GM21723 (cell line): Measurements from ENCODE around the gene TSPEAR.
"Not testable (repeated sequence)": the region's sequence is repeated elsewhere in the genome, so short reads cannot be mapped to it uniquely, and the experiment has no call there.

Experiments
- ATAC-seq: cut with Tn5 transposase; IDR thresholded peaks from one replicate; pipeline ENCODE4 v1.9.1; 2021; ENCODE audit warnings: mild to moderate bottlenecking, moderate library complexity; ENCODE audit not compliant: unreplicated experiment

Gene TSPEAR

DNA sequence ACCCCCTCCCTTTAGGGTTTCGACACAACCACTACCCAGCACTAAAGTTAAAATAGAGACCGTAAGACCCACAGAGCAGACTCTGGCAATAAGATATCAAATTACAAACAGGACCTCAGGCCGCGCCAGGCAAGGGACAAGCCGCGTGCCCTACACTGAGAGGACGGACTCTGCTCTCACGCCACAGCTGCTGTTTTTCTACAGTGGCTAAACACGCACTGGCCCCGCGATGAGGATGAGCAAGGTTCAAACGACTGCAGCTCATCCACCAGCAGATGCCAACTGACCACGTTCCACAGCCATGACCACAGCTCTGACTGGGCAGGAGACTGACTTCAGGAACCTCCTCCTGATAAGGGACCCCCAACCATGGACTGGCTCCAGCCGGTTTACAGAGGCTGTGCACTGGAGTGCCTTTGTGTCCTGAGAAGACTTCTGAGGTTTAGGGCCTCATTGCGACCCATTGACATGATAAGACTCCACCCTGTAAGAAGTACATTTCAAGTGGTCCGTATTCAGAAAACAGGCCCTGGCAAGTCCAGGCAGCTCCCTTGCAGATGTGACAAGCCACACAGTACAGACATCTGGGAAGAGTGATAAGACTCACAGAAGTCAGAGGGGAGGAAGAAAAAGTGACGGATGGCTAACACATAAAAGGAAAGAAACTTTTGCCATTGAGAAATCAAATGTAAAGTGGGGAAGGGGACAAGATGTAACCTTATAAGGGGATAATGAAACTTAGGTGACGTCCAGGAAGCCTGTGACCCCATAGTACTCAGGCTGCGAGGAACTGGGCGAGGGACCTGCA lies 117.6 kb downstream of the TSPEAR start:
- no peak for ATAC-seq

DNA sequence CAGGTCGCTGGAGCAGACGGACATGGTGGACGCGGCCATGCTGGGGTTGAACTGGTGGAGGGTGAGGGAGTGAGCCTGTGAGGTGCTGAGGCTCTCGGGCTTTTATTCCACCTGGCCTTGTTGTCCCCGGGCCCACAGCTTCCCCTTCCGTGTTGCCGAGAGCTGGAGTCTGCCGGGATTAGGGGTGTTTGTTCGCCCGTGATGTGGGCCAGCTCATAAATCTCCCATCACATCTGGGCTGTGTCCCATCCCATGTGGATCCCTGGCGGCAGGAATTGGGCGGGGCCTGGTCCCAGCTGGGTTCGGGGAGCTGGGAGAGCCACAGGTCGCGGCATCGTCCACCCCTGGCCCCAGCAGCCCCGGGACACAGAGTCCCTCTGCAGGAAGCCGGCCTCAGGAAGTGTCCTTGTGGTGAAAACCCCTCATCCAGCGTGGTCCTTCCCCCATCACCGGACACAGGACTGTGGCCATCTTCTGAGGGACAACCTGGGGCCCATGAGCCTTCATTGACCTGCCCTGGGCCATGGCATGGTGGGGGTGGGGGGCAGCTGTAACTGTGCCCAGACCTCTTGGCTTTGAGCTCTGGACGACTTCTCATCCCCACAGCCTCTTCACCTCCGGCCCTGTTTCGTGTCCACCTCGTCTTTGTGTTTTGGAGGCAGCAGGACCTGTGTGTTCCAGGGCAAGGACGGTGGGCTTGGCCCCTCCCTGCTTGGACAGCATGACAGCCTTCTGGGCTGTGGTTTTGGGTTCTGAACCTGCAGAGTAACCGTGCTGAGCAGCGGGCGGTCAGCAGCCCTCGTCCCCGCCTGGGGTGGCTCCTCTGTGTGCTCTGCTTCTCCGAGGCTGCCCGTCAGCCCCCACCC lies 118.7 kb downstream of the TSPEAR start, which contains the start of gene KRTAP10-6:
TSS of gene KRTAP10-6 (minus strand) at position 60 of the 866 bp plus-strand sequence. CDS start at position 39, 21 bp downstream.
- no peak for ATAC-seq

DNA sequence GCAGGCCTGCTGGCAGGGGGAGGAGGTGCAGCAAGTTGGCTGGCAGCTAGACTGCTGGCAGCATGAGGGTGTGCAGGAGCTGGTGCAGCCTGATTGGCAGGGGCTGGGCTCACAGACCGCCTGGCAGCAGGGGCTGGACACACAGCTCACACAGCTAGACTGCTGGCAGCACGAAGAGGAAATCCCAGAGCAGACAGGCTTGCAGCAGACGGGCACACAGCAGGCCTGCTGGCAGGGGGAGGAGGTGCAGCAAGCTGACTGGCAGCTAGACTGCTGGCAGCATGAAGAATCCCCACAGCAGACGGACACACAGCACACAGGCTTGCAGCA lies 119.6 kb downstream of the TSPEAR start:
- ATAC-seq, result not testable (repeated sequence)

DNA sequence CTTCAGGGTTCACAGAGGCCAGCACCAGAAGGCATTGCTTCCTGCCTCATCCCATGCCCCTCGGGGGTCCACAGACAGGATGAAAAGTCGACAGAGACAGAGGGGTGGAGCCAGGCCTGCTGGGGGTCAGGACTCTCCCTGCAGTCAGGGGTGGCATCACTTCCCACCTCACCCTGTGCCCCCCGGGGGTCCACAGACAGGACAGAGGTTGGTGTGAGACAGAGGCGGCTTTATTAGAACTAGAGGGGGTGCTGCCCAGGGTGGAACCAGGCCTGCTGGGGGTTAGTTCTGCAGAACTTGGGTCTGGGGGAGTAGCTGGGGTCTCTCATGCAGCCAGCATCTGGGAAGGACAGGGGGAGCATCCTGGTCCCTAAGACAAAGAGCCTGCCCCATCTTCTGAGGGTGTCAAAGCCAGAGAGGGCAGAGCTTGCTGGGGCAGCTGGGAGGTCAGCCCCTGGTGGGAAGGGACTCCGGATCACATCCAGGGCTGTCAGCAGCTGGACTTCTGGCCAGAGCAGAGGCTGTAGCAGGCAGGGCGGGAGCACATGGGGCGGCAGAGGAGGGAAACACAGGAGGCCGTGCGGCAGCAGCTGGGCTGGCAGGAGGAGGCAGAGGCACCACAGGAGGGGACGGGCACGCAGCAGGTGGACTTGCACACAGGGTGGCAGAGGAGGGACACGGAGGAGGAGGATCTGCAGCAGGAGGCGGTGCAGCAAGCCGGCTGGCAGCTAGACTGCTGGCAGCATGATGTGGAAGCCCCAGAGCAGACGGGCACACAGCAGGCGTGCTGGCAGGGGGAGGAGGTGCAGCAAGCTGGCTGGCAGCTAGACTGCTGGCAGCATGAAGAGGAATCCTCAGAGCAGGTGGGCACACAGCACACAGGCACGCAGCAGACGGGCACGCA lies 120.2 kb downstream of the TSPEAR start:
- ATAC-seq, result not testable (repeated sequence)

DNA sequence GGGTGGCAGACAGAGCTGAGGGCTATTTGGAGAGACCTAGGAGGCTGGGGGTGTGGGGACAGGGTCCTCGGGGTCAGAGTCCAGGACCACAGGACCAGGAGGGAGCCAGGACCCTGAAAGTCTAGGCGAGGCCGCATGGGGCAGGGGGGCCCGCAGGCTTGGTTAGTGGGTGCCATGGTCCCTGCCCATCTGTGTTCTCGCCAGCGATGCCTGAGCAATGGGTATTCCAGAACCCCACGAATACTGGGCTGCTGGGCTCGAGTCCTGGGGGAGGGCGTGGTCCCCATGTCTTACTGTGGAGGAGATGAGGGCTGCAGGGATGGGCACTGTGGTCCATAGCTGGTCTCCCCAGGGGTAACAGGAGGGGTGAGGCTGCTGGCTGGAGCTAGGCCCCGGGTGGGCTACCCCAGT lies 121.1 kb downstream of the TSPEAR start:
- no peak for ATAC-seq

DNA sequence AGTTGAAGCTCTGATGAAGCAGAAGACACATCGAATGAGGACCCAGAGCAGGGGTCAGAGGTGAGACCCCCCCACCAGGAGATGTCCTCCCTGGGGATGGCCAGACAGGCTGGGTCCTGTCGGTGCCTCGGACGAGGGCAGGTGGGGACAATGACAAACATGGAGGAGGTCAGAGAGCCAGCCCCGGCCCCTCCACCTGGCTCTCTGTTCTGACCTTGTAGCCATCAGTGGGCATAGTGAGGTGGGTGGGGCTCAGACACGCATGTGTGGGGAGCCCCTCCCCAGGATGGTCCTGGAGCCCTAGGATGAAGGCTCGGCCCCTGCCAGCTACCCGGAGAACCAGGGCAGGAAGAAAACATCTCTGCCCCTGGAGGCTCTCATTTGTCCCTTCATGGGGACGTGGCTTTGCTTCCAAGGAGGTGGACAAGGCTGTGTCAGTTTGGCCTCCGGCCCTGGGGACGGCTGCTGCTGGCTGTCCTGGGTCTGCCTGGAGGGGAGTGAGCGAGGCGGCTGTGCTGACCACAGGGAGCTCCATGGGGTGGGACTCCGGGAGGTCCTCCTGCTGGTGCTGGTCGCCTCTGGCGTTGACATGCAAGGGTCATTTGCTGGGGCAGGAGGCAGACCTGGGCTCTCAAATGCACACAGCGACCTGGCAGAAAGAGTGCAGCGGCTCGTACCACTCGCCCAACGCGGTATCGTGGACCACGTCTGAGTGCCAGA lies 121.6 kb downstream of the TSPEAR start:
- ATAC-seq, result no peak

DNA sequence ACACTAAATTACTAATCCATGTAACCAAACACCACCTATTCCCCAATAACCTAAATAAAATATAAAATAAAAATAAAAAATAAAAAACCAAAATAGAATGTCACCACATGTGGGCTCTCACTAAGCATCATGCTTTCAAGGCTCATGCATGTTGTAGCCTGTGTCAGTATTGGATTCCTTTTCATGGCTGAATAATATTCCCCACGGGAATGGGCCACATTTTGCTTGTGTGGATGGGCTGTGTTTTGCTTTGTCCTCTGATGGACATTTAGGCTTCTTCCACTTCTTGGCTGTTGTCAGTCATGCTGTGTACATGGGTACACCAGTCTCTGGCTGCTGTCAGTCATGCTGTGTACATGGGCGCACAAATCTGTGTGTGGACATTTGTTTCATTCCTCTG lies 122.3 kb downstream of the TSPEAR start:
- ATAC-seq, result no peak

DNA sequence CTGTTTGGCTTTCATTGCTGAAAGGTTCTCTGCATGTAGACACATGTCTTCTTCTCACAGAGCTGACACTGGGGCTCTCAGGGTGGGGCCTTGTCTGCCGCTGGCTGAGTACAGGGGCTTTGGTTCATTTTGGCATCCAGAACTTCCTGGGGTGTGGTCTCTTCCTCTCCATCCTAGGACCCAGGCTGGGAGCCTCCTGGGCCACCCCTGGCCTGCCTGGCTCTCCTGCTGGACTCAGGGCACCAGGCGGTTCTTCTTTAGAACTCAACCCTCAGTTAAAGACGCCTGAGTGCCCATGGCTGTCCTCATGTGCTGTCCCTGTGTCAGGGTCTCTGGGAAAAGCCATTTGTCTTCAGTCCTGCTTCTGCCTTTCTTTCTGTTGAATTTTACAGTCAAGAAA lies 125.5 kb downstream of the TSPEAR start:
- no peak for ATAC-seq

DNA sequence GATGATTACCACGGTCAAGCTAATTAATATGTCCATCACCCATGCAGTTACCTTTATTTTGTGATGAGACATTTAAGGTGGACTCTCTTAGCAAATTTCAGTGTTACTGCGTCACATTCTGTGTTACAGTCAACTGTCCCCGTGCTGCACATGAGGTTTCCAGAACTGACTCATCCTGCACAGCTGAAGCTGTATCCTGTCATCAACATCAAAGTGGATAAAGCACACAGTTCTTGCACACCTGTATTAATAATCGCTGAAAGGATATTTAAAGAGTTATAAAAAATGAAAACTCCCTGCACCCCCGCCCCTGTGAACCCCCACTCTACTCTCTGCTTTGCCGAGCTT lies 127.6 kb downstream of the TSPEAR start:
- ATAC-seq, result no peak

DNA sequence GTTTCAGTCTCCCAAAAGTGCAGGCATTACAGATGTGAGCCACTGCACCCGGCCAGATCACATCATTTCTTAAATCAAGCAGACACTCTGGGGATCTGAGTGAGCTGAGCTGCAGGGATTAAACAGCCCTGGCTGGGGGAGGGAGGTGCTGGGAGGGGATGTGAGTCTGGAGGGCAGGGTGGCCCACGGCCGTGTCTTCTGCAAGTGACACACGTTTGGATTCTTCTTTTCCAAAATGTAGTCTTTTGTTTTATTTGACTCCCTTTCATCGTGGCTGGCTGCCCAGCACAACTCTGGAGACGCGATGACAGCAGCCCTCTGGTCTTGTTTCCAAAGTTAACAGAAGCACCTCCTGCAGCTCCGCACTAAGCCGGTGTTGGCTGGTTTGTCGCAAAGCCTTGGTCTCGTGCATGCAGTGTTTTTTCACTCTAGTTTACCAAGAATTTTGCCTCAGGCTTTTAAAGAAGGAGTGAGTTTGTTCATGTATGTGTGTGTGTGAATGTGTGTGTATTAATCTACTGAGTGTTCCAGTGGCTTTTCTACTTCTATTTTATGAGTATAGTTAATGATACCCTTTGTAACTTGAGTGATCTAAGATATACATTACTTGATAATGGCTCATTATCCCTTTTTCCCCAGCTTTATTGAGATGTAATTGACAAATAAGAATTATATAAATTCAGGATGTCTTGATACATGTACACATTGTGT lies 128.1 kb downstream of the TSPEAR start:
- no peak for ATAC-seq

DNA sequence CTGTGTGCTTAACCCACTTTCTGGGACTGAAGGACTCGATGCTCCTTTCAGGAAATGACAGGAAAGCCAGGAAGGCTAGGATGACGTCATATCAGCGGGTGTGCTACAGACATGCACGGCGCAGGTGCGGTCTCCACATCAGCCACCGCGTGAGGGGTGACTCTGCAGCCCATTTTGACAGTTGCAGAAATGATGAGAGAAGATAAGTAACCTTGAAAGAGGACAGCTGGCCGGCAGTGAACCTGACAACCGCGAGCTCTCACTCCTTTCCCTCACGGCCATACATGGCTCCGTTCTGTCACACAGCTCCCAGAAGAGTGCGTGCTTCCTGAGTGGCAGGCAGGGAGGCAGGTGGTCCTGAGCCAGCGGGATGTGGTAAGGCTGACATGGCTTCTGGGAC lies 129.3 kb downstream of the TSPEAR start:
- no peak for ATAC-seq

DNA sequence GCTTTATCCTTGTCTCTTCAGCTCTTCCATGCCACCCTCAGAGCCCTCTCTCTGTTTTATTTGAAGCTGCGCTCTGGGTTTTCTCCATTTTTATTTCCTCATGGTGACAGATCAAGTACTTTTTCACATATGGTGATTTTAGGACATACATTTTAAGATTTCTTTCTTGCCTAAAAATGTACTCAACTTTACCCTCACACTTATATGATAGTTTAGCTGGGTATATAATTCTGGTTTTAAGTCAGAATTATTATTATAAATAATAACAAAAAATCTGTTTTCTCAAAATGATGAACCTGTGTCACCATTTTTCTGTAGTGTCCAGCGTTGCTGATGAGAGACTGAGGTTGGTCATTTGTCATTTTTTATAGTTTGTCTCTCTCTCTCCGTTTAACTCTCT lies 130.2 kb downstream of the TSPEAR start:
- ATAC-seq, result no peak

DNA sequence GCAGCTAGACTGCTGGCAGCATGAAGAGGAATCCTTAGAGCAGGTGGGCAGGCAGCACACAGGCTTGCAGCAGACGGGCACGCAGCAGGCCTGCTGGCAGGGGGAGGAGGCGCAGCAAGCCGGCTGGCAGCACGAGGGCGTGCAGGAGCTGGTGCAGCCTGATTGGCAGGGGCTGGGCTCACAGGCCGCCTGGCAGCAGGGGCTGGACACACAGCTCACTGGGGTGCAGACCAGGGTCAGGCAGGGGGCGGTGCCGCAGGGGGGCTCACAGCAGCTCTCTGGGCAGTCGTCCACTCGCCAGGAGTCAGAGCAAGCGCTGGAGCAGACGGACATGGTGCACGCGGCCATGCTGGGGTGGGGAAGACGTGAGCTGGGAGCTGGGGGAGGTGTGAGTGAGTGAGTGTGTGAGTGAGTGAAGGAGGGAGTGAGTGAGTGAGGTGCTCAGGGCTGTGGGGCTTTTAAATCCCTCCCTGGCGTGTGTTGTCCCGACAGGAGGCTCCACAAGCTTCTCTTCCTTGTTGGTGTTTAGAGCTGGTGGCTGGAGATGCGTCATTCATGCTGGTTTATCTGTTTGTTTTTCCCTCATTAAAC lies 131.0 kb downstream of the TSPEAR start, which contains the start of gene KRTAP10-5:
TSS of gene KRTAP10-5 (minus strand) at position 374 of the 591 bp plus-strand sequence. CDS start at position 348, 26 bp downstream.
- not testable (repeated sequence) for ATAC-seq

DNA sequence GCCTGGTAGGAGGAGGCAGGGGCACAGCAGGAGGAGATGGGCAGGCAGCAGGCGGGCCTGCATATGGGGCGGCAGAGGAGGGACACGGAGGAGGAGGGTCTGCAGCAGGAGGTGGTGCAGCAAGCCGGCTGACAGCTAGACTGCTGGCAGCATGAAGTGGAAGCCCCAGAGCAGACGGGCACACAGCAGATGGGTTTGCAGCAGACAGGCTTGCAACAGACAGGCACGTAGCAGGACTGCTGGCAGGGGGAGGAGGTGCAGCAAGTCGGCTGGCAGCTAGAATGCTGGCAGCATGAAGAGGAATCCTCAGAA lies 131.6 kb downstream of the TSPEAR start:
- no peak for ATAC-seq

DNA sequence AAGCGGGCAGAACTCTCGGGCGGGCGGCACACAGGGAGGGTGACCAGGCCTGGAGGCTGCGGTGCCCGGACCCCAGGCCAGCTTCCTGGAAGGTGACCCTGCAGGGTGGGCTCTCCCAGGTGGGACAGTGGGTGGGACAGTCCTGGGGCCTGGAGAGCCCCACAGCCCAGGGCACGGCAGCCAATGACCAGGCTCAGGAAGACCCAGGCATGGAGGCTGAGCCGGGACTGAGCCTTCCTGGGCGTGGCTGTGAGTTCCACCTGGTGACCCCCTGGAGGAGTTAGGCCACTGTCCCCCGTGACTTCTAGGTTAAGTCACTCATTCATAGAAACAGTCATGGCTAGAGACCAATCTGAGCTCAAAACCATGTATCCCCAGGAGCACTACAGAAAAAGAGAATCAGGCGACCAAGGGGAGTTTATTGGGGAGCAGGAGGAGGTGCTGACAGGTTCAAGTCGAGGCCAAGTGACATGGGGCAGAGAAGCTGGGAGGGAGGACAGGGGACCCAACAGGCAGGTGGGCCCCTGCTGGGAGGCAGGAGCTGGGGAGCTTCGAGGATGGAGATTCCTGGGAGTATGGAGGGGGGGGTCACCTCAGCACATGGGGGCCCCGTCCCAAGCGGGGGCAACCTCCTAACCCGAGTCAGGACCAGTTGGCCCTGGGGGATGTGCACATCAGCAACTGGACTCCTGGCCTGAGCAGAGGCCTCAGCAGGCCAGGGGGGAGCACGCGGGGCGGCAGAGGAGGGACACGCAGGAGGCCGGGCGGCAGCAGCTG lies 132.1 kb downstream of the TSPEAR start:
- ATAC-seq, result no peak

DNA sequence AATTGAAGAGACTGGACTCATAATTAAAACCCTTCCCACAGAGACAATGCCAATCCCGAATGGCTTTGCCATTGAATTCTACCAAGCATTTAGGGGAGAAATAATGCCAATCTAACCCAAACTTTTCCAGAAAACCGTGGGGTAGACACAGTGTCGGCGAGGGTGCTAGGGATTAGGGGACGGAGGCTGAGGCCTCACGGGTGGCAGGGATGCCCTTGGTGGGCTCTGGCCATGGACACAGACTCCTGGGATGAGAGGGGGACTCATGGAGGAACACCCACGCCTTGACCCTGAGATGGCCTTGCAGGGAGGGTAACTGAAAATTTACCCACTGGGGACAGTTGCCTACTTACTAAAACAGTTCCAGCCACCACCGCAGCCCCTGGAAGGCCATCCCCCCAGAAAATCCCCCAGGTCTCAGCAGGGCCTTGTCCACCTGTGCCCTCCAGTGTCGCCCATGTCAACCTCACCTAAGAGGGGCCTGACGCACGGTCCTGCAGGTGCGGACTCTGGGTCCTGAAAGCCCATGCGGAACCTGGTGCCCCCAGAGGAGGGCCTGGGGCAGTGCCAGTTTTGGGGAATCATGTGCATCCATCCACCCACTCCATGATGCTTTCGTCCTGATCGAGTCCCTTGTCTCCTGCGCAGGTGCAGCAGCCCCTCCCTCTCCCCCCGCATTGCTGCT lies 132.9 kb downstream of the TSPEAR start:
- no peak for ATAC-seq

DNA sequence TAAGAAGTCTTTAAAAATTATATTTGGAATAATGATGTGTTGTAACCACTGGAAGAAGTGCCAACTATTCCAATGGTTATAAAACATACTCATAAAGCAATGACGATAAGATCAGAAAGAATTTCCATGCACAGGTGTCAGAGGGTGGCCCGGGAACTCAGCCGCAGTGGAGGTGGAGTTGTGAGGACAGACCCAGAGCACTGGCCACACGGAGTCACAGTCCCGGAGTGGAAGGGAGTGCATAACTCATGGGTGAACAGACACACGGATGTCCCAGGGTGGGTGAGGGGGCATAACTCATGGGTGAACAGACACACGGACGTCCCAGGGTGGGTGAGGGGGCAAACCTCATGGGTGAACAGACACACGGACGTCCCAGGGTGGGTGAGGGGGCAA lies 135.3 kb downstream of the TSPEAR start:
- no peak for ATAC-seq
